ENCODE results near the gene AKAP10.

- TF ChIP-seq CTCF (conservative IDR thresholded peaks at IDR 0.05; ENCODE audit: low read depth, low read length): no peak
- no peak for TF ChIP-seq EZH2 (IDR thresholded peaks at IDR 0.05; ENCODE audit: low read length, unreplicated experiment)
- TF ChIP-seq EZH2phosphoT487 (IDR thresholded peaks at IDR 0.05; ENCODE audit: borderline replicate concordance, low read length): no peak
Observed at GRCh38 chr17:19877364-19877945, 100.2 kb downstream of the AKAP10 start.

Data from PC-3 (cell line).